GM19035 (cell line): ENCODE results near the gene DNAJA2.
A peak's percentile ranks its signal among the peaks of the same experiment; 100 is the strongest.

ENCODE experiments used
- ATAC-seq: cut with Tn5 transposase; IDR thresholded peaks from one replicate; pipeline ENCODE4 v1.9.1; 2021; ENCODE audit not compliant: unreplicated experiment

Gene DNAJA2

DNA sequence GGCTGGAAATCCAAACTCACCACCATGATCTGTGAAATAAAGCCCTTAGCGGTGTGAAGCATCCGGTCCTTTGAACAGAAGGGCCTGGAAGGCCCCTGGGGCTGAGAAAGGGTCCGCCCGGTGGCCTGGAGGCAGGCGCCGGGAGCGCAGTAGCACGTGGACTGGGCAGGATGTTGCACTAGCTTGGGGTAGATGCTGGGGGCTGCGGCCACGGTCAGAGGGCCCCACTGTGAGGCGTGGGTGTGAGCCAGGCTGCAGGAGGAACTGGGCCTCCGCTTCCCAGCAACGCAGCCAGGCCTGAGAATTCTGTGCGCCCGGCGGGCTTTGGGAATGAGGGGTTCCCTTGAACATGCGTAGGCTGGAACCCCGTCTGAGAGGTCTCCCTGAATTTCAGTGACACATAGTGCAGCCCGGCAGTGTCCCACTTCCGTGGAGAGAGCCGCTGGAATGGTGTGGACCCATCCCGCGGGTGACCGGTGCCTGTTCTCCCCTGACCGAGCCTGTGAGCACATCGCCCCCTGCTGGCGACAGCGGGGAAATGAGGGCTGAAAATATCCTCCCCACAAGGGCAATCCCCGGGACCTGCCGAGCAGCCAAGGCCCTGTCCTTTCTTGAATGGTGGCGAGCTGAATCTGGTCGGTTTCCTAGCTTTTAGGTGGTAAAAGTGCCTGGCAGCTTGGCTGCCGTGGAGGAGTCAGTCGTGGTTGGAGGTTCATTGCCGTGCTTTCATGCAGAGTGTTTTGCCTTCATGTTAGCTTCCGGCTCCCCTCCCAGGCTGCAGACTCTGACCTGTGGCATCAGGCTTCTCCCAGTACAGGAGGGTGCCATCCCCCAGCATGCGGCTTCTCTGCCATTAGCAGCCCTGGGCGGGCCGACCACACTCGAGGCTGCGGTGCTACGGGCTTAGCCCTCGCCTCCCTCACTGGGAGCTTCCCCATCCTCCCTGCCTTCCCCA lies 43.8 kb downstream of the DNAJA2 start:
- ATAC-seq, result no peak

GRCh38 chr16:46928811-46929210 lies 44.7 kb downstream of the DNAJA2 start:
- ATAC-seq, result no peak

DNA sequence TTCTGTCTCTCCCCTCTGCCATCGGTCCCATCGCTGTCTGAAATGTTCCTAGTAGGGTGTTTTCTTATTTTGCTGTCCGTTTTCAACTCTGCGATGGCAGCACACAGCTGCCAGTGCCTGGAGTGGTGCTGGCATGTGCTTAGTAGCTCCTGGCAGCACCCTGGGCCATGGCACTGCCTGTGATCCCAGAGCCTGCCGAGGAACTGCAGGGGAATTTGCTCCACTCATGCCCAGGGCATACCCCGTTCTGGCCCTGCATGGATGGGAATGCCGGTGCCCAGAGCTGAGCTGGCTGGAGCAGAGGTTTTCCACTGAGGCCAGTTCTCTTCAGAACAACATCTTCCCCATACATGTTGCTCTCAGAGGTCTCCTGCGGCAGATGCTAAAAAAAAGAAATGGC lies 46.2 kb downstream of the DNAJA2 start:
- no peak for ATAC-seq

DNA sequence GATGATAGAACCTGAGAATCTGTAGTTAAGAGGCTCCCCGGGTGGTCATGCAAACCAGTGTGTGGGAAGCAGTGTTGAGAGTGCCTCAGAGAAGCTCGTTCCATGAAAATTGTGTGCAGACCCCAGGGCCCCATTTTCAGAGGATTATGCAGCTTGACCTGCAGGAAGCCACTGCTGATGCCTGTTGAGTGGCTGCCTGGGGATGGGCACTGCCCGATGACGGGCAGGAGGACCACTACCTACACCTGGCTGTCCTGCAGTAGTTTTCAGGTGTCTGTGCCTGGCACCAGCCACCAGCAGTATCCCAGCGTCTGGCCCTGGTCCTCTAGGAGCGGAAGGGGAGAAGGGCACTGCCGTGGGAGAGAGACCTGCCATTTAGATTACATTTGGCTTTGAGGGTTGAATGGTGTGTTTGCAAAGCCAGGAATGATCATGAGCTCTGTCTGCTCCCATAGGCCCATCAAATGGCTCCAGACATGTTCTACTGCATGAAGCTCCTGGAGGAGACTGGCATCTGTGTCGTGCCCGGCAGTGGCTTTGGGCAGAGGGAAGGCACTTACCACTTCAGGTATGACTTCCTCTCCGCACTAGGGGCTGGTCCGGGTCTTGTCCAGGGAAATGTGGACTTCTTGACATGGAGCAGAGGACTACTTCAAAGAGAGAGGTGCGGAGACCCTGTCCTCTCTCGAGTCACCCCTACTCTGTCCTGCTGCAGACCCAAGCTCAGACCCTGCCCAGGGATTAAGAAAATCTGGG lies 46.8 kb downstream of the DNAJA2 start:
- no peak for ATAC-seq

GRCh38 chr16:46924402-46924801 lies 49.1 kb downstream of the DNAJA2 start:
- ATAC-seq, result no peak

DNA sequence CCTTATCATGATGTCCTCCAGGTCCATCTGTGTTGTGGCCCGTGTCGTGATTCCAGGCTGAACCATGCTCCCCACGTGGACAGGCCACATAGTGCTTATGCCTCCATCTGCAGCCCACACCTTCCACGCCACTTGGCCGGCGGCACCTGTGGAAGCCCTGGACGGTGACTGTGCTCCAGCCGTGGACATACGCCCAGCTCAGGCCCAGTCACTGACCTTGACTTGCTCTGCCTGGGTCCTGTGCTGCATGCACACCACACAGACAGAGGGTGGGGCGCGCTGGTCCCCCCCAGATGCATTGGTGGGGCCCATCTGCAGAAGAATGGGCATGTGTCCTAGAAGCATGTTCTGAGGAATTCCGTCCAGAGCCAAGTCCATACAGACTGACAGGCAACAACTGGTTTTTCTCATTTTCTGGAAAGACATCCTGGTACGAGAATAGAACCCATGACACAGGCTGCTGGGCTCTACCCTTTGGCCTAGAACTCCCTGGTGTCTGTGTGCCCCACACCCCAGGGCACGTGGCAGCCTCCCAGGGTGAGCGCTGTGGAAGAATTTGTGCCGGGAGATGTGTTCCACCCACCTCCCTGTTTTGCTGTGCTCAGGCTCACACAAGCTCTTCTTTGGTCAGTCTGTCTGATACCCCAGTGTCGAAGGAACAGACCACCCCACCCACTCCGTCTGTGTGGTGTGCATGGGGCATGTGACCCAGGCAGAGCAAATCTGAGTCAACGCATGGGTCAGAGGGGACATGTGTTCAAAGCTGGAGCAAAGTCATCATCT lies 49.8 kb downstream of the DNAJA2 start:
- no peak for ATAC-seq

- no peak for ATAC-seq
Measured at GRCh38 chr16:46922239-46922638, 51.2 kb downstream of the DNAJA2 start.

- no peak for ATAC-seq
Measured at GRCh38 chr16:46920402-46921068, 52.9 kb downstream of the DNAJA2 start.

DNA sequence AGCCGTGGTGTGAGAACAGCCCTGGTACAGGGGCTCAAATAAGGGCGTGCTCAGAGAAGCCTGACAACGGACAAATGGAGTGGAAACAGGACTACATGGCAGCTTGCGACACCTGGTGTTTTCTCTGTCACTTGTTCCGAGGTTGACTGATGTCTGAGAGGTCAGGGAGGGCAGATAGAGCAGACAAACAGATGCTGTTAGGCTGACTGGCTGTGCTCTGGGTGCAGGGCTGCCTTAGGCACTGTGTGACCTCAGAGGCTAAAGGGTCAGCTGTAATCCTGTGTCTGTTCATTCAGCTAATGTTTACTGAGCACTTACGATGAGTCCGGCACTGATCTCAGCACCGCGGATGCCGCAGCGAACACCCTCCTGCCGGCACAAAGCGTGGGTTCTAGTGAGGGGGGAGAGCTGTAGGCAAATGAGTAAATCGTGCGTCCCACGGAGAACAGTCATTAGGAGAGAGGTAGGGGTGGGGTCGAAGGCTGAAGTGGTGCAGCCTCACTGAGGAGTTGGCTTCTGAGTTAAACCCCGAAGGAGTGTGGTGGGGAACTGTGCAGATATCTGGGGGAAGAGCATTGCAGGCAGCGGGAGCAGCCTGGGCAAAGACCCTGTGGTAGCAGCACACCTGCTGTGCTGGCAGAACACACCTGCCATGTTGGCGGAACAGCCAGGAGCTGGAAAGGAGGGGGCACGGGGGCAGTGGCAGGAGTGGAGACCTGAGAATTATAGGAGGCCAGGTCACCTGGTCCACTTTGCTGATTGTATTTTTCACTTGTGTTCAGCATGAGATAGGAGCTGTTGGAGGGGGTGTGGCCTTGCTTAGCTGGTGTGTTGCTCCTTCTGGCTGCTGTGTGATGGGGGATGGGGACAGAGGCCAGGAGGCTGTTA lies 54.3 kb downstream of the DNAJA2 start:
- peak; percentile 92 for ATAC-seq

GRCh38 chr16:46918400-46918799 lies 55.1 kb downstream of the DNAJA2 start:
- ATAC-seq, result no peak

- ATAC-seq, result no peak
Measured at GRCh38 chr16:46916980-46917379, 56.5 kb downstream of the DNAJA2 start.

GRCh38 chr16:46915483-46916025 lies 57.9 kb downstream of the DNAJA2 start:
- no peak for ATAC-seq

DNA sequence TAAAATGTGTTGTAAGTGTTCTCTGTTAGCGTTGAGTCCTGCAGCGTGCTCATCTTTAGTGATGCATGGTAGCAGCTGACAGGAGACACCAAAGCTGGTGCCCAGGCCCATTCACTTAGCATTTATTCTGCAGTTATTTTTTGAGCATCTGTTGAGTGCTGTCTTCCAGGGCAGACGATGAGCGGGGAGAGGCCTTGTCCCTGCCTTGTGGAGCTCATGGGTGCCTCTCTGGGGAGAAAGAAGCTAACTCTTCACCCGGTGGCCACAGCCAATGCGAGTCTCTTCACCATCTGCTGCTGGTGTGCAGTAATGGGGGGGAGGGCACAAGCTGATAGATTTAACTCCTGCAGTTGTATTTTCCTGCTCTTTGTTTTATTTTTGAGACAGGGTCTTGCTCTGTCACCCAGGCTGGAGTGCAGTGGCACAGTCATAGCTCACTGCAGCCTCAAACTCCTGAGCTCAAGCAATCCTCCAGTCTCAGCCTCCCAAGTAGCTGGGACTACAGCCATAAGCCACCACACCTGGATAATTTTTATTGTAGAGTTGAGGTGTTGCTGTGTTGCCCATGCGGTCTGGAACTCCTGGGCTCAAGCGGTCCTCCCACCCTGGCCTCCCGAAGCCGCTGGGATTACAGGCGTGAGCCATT lies 58.8 kb downstream of the DNAJA2 start:
- ATAC-seq, result no peak

GRCh38 chr16:46911650-46912049 lies 61.8 kb downstream of the DNAJA2 start:
- ATAC-seq, result peak; percentile 9

DNA sequence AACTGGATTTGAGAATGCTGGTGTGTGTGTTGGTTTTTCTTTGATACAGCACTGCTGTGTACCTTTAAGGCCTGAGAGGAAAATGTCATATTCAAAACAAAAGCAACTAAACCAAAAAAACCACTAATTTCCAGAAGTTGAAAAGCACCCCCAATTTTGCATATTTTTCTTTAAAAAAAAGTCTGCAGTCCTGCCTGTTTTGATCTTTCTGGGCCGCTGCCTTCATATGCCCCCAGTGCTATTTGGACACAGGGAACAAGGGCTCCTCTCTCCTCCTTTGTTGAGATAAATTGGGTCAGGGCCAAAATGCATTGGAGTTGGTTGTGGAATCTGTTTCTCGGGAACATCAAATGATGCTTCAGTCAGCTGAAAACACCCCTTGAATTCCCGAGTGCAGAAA lies 62.4 kb downstream of the DNAJA2 start:
- peak; percentile 66 for ATAC-seq

- no peak for ATAC-seq
Measured at GRCh38 chr16:46908540-46909372, 64.7 kb downstream of the DNAJA2 start.

- no peak for ATAC-seq
Measured at GRCh38 chr16:46907061-46907774, 66.3 kb downstream of the DNAJA2 start.
